HTR-8/SVneo (cell line): ENCODE measurements around the gene ENAH.
"Not testable (repeated sequence)": the region's sequence is repeated elsewhere in the genome, so short reads cannot be mapped to it uniquely, and the experiment has no call there.

Source experiments
- DNase-seq: peaks from one replicate; pipeline ENCODE4 v3.0.0; 2011; ENCODE audit warnings: low spot score, mixed read lengths; ENCODE audit not compliant: insufficient read length
- FAIRE-seq: peaks from 2 replicates; lab custom pipeline; 2011; peaks lifted over from hg19 to GRCh38; lab: Jason Lieb, UNC

ENAH gene

DNA sequence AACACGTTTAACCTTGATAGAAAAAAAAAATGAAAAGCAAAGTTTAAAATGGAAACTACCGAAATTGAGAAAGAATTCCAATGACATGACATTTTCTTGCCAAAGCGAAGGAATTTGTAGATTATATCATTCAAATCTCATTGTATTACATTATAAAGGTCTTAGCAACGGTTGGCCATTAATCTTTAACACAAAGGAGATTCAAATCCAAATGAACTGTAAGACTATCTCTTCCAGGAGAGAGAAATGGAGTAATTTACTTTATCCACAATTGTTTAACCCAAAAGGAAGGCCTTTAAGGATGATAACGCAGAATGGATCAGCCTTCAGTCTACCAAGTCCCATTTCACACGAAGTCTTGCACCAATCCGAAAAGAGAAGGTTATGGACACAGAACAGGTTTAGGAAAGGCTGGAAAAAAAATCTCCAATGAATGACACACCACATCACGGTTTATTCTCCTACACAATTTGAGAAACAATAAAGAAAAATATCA is 1.5 kb downstream of the ENAH start:
- DNase-seq: peak; percentile 28
- FAIRE-seq: no peak

DNA sequence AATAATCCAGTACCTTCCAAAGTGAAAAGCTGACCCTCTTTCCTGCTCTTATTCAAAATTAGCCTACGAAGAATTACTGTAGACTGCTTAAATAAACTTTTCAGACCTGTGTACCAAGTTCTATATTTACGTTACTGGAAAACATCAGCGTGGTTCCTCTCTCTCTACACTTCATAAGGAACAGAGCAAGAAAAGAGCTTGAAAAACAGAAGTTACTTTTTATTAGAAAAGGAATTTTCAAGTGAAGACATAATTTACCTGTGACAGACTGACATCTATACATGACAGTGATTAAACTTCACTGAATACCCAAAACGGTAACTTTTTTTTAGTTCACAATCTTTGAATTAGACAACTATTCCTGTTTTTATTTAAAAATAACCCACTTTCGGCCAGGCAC is 2.7 kb downstream of the ENAH start:
- FAIRE-seq (no peak), DNase-seq (no peak)

DNA sequence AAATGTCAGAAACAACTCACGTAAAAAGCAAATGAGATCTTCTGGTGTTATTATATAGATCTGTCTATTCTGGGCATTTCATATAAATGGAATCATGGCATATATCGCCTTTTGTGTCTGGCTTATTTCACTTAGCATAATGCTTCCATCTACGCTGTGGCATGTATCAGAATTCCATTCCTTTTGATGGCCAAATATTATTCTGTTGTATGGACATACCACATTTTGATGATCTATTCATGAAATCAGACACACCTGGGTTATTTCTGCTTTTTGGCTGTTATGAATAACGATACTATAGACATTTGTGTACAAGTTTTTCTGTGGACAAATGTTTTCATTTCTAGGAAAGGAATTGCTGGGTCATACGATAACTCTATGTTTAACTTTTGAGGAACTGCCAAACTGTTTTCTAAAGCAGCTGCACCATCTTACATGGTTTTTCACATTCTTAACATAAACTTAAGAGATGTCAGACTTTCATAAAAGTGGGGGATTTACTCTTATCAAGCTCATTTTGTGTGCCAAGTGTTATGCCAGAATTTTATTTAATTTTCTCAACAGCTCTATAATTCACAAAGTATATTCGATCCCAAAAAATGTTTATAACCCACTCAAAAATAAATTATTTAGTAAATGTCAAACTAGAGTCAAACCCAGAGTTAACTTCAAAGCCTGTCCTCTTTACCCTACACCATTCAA is 7.6 kb downstream of the ENAH start:
- DNase-seq: no peak
- FAIRE-seq: no peak

DNA sequence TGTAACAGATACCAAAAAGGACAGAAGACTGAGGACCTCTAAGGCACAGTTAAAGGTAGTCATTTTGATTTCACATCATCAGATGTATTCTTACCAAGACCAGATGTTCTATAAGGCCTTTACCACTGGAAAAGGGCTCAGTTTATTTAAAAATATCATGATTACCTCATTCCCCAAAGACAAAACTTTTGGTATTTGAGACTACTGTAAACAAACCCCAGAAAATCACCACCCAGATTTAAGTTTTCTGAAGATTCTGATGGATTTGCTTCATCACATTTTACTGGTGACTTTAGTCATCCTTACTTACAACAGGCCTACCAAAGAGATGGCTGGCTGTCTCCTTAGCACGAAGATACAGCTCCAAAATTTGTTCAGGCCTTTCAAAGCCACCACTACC is 8.3 kb downstream of the ENAH start:
- FAIRE-seq: no peak

DNA sequence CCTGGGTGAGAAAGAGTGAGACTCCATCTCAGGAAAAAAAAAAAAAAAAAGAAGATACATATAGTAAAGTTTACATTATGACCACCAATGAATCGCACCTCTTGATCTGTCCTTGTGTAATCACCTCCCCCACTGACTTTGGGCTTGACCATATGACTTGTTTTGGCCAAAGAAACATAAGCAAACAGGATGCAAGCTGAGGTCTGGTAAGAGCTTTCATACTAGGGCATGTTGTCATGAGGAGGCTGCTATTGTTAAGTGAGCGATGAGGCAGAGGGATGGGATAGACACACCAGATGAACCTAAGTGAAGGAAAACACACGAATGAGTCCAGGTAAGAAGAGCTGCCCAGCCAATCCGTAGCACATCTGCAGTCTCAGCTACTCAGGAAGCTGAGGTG is 10.7 kb downstream of the ENAH start:
- DNase-seq (no peak), FAIRE-seq (peak; percentile 28)

More for the DNA sequence above, 8.3 kb downstream of the ENAH start:
- DNase-seq: no peak

DNA sequence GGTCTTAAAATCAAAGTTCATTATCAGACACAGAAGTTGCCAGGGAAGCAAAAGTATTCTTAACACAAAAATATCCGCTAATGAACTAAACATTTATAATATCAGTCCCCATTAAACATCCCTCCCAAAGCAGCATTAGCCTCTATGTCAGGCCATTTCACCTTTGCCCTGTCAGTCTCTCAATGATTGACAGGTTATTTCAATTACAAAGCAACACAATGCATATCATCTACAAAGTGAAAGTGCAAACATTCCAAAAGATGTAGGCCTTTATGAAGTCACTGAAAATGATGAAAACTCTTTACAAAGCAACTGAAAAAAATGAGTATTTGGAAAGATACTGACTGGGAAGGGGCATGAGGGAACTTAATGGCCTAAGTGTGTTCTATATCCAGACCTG is 14.1 kb downstream of the ENAH start:
- no peak for FAIRE-seq
- DNase-seq: no peak

DNA sequence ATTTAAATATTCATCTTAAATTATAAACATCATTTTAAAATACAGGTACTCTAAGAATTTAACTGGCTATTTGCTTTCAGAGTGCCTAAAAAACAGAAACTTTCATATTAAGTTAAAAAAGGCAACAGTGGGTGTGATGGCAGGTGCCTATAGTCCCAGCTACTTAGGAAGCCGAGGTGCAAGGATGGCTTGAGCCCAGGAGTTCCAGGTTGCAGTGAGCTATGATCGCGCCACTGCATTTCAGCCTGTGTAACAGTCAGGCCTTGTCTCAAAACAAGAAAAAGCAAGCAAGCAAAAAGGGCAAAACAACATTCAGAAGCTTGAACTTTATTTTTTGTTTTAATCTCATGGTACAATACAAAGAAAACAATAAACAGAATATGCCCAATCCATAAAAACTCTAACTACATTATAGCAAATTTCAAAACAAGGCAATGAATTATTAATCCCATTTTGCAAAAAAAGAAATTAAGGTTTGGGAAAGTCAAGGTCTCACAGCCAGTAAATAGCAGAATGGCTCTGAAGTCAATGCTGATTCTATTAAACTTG is 15.2 kb downstream of the ENAH start:
- FAIRE-seq (no peak), DNase-seq (no peak)

DNA sequence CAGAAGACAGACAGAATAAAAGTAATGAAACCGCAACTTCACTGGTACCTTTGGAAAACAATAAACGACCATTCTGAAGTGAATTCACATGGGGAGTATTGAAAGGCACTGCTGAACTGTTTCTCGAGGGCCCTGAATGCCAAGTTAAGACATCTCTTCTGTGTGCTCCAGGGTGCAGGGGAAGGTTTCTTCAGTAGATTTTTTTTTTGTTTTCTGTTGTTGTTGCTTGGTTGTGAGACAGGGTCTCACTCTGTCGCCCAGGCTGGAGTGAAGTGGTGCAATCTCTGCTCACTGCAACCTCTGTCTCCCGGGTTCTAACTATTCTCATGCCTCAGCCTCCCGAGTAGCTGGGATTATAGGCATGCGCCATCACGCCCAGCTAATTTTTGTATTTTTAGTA is 15.9 kb downstream of the ENAH start:
- not testable (repeated sequence) for FAIRE-seq, DNase-seq

DNA sequence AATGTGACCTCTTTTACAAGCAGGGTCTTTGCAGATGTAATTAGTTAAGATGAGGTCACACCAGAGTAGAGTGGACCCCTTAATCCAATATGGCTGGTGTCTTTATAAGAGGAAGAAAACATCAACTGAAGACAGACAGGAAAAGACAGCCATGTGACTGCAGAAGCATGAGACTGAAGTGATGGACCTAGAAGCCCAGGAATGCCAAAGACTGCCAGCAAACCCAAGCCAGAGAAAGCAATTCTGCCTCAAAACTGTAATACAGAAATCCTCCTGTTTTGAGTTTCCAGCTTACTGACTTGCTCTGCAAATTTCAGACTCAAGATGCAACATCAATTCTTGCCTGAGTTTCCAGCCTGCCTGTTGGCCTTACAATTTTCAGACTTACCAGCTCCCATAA is 17.3 kb downstream of the ENAH start:
- no peak for FAIRE-seq
- no peak for DNase-seq

DNA sequence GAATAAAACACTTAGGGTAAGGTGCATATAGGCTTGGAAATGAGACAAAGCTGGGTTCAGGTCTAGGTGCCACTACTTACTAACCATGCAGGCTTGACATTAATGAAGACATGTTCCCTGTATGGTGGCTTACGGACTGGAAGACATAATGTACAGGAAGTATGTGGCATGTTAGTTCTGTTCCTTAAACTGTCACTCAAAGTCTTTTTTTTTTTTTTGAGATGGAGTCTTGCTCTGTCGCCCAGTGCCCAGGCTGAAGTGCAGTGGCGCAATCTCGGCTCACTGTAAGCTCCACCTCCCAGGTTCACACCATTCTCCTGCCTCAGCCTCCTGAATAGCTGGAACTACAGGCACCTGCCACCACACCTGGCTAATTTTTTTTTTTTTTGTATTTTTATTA is 20.1 kb downstream of the ENAH start:
- not testable (repeated sequence) for FAIRE-seq, DNase-seq

DNA sequence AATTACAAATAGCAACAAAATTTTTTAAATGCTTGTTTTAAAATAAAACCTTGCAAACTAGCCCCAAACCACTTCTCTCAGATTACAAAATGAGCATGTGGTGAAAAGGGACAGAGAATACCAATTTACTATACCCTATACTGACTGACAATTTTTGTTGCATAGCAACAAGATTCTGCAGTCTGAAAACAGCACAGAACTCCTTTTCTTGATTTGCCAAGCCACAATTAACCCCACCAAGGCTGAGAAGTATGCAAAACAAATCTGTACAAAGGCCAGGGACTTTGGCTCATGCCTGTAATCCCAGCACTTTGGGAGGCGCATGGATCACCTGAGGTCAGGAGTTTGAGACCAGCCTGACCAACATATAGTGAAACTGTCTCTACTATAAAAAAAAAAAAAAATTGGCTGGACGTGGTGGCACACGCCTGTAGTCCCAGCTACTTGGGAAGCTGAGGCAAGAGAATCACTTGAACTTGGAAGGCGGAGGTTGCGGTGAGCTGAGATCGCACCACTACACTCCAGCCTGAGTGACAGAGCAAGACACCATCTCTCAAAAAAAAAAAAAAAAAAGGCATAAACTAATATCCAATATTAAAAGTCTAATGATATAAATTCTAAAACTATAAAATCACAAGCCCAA is 21.8 kb downstream of the ENAH start:
- DNase-seq (no peak), FAIRE-seq (peak; percentile 16)

DNA sequence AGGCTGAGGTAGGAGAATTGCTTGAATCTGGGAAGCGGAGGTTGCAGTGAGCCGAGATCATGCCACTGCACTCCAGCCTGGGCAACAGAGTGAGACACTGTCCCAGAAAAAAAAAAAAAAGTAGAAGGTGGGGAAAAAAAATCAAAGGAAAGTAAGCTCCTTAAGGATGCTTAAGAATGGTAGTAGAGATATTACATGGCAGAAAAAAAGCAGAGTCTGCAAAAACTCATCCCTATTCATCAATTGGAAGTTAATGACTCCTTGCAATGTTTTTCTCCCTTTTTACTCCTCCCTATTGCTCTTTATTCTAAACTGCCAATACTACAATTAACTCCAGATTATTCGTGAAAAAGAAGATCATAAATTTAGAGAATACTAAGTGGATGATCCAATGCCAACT is 23.4 kb downstream of the ENAH start:
- DNase-seq: no peak
- FAIRE-seq: no peak

DNA sequence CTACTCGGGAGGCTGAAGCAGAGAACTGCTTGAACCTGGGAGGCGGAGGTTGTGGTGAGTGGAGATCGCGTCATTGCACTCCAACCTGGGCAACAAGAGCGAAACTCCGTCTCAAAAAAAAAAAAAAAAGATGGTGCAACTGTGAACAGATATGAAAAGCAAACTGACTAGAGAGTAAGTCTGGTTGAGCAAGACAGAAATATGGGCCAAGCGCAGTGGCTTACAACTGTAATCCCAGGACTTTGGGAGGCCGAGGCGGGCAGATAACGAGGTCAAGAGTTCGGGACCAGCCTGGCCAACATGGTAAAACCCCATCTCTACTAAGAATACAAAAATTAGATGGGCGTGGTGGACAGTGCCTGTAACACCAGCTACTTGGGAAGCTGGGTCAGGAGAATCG is 24.1 kb downstream of the ENAH start:
- DNase-seq, FAIRE-seq: not testable (repeated sequence)

DNA sequence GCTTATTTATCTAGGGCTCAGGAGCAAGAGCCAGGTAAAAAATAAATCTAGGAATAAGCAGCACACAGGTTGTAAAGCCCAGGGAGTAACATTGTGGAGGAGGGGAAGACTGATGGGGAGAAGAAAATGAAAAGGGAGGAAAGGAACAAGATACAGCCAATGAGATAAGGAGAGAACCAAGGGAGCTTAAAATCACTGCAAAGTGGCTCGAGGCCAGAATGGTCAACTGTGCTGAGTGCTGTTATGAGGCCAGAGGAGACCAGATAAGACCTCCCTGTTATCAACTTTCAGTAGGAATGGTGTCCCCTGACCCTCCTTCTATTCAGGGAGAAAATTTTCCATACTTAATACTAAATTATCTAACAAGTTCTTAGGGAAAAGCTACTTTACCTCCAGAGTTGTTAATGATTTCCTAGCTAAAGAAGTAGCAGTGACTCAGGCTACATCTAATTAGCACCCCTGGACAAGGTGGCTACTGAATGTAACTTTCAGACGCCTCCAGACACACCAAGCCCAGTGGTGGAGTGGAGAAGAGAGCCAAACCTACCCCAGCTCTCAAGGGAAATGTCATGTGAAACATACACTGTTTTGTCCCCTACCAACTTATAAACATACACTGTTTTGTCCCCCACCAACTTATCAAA is 25.5 kb downstream of the ENAH start:
- FAIRE-seq: no peak

DNA sequence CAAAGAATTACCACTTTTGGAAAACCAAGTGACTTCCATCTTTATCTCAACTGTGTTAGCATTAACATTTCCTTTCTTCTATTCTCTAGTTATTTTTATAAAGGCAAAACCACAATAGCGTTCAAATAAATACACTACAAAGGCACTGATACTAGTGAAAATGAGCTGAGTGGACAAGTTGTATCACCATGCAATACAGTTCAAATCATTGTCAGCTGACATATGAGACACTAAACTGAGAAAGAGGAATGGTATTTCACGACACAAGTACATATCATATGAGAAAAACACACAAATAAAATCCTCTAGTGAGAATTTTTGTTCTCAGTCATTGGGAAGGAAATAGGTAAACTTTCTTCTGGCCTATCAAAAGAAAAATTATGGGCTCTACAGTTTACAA is 26.2 kb downstream of the ENAH start:
- DNase-seq (no peak), FAIRE-seq (peak; percentile 9)

More for the DNA sequence above, 25.5 kb downstream of the ENAH start:
- DNase-seq: no peak

DNA sequence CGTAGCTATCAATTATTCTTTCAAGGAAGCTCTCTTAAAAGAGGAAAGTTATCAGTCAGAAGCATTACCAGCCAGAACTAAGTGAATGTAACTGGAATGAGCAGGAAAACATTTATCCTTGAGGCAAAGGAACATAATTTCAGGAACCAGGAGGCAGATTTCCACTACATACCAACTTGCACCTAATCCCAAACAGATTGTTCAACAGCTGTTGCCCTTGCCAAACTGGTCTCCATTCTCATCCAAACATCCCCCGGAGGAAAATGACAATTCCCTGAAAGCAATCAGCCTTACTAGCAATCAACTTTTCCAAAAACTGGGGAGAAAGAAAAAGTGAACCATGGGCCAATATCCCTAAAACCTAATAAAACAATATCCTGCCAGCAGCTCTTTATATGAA is 35.0 kb downstream of the ENAH start:
- DNase-seq (no peak), FAIRE-seq (no peak)

DNA sequence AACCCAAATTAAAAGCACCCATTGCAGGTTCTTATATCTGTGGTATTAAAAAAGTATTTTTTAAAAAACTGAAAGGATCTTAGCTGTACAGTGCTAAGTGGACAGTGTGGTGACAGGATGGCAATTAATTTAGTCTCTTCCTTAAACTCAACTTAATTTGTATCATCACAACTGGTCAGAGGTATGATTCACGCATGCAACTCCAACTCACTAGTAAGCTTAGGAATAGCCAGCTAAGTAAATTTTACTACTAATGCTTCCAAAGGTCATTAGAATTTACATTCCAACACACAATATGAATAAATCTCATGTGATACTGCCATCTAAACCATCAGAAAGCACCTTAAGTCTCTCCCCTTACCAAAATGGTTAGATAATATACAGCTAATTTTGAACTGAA is 35.4 kb downstream of the ENAH start:
- DNase-seq: no peak
- FAIRE-seq: no peak

DNA sequence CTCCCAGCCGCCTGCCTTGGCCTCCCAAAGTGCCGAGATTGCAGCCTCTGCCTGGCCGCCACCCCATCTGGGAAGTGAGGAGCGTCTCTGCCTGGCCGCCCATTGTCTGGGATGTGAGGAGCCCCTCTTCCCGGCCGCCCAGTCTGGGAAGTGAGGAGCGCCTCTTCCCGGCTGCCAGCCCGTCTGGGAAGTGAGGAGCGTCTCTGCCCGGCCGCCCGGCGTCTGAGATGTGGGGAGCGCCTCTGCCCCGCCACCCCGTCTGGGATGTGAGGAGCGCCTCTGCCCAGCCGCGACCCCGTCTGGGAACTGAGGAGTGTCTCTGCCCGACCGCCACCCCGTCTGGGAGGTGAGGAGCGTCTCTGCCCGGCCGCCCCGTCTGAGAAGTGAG is 37.5 kb downstream of the ENAH start:
- DNase-seq, FAIRE-seq: not testable (repeated sequence)

DNA sequence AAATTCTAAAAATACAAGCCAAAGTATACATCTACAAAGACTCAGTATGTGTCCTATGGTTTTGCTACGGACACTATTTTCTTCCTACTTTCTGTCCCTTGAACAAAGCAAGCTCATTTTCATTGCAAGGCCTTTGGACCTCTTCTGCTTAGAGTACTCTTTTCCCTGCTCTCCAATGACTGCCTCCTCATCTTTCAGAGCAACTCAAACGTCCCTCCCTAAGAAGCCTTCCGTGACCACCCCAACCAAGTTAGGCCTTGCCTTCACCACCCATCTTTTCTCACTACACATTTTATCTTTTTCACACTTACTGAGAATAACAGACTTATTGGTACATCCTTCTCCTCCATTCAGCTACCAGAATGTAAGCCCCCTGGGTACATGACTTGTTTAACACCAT is 39.9 kb downstream of the ENAH start:
- DNase-seq (no peak), FAIRE-seq (no peak)

DNA sequence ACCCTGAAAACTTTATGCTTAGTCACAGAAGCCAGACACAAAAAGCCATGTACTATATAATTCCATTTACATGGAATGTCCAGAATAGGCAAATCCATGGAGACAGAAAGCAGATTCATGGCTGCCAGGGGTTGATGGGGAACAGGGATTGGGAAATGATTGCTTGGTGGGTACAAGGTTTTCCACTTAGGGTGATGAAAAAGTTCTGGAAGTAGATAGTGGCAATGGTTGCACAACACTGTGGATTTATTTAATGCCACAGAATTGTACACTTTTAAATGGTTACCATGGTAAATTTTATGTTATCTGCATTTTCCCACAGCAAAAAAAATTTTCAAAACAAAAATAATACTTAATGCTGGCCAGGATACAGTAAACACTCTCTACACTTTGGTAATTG is 40.6 kb downstream of the ENAH start:
- FAIRE-seq (no peak), DNase-seq (no peak)
